Cardiac fibroblast (primary cell): ENCODE measurements around the gene RFNG.

Experiments
- DNase-seq, 2 donors: peaks; one replicate each; pipeline versions ENCODE4 v3.0.0 to v3.0.0-alpha.2; 2010; ENCODE audit warnings: low read depth in 2 of 2
- H3K4me3 ChIP-seq, 2 donors: replicated peaks in 1 of 2; 1 replicate in 1 of 2; 2 replicates in 1 of 2; pipeline ENCODE4 v1.5.1; 2011; ENCODE audit warnings: low read depth in 2 of 2, low read length in 2 of 2, mild to moderate bottlenecking in 2 of 2, moderate library complexity in 1 of 2
- CTCF ChIP-seq: IDR thresholded peaks from one replicate; pipeline ENCODE4 v1.5.1; 2011; ENCODE audit warnings: low read depth, mild to moderate bottlenecking, low read length, inconsistent platforms

RFNG gene

GRCh38 chr17:82051776-82052637, at the start of gene RFNG, which contains the start of gene GPS1:
RFNG (minus strand) TSS chr17:82051811; CDS start chr17:82051766, 45 bp downstream.
GPS1 (plus strand) TSS chr17:82051898; CDS start chr17:82051932, 34 bp downstream.
- H3K4me3 ChIP-seq, result peak within 1 kb of the TSS; percentile 80 to 84
- no peak for TF ChIP-seq CTCF
- peak; percentile 41 to 63 for DNase-seq

GRCh38 chr17:82101301-82101715, 49.7 kb upstream of the RFNG start:
- H3K4me3 ChIP-seq, result no peak overlapping the region
- DNase-seq, result no peak
- TF ChIP-seq CTCF, result no peak

GRCh38 chr17:82100502-82101298, 49.1 kb upstream of the RFNG start:
- no peak overlapping the region for H3K4me3 ChIP-seq
- no peak for DNase-seq
- no peak for TF ChIP-seq CTCF

GRCh38 chr17:82098939-82099763, 47.5 kb upstream of the RFNG start:
- DNase-seq, result no peak
- peak overlapping the region; percentile 39 to 56 for H3K4me3 ChIP-seq
- TF ChIP-seq CTCF, result no peak

- peak; percentile 95 to 98 for DNase-seq
- peak within 1 kb of the TSS; percentile 72 to 77 for H3K4me3 ChIP-seq
- TF ChIP-seq CTCF, result peak; percentile 39
Observed at GRCh38 chr17:82098169-82098938, 46.7 kb upstream of the RFNG start, which contains the start of gene FASN. FASN (minus strand) TSS chr17:82098236; CDS start chr17:82096445, 1,791 bp downstream.

GRCh38 chr17:82097919-82098168, 46.2 kb upstream of the RFNG start:
- no peak for TF ChIP-seq CTCF
- no peak for DNase-seq
- peak overlapping the region; percentile 72 to 77 for H3K4me3 ChIP-seq
